ENCODE results near the gene SHANK3. TPM values are rescaled to one million over a fixed set of nuclear protein-coding genes. Genes with fewer than 3 reads are reported as not detected.

SHANK3 gene
- total RNA-seq, 1 donor from 2014 or later: 14.8 TPM

DNA sequence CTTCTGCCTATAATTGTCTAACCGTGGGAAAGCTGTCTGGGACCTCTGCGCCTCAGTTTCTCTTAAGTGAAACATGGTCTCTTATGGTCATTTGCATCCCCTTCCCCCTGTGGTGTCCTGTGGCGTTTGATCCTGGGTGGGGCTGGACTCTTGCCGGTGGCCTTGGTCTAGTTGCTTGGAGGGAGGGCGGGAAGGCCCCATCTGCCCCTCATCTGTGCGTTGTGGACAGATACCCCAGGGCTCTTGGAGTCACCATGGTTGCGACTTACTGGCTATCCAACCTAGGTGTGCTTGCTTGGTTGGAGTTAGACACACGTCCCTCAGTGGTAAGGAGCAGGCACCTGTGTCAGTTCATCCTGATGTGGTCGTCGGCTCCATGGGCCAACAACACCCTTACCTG is 15.2 kb downstream of the SHANK3 start:
- peaks cover 32% of the 10 kb centered on the region for H3K27me3 Mint-ChIP-seq (ENCODE audit: low read depth)
- H3K9me3 Mint-ChIP-seq: peaks cover 22% of the 10 kb centered on the region
- no peak overlapping the region for H3K27ac Mint-ChIP-seq
- TF ChIP-seq, protein P1, sequence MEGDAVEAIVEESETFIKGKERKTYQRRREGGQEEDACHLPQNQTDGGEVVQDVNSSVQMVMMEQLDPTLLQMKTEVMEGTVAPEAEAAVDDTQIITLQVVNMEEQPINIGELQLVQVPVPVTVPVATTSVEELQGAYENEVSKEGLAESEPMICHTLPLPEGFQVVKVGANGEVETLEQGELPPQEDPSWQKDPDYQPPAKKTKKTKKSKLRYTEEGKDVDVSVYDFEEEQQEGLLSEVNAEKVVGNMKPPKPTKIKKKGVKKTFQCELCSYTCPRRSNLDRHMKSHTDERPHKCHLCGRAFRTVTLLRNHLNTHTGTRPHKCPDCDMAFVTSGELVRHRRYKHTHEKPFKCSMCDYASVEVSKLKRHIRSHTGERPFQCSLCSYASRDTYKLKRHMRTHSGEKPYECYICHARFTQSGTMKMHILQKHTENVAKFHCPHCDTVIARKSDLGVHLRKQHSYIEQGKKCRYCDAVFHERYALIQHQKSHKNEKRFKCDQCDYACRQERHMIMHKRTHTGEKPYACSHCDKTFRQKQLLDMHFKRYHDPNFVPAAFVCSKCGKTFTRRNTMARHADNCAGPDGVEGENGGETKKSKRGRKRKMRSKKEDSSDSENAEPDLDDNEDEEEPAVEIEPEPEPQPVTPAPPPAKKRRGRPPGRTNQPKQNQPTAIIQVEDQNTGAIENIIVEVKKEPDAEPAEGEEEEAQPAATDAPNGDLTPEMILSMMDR (IDR thresholded peaks at IDR 0.05; ENCODE audit: unreplicated experiment): no peak
- no peak overlapping the region for H3K4me3 Mint-ChIP-seq
- peak in 1 of 2 experiments; percentile 20 for DNase-seq (ENCODE audit: low spot score in 2 of 2, unreplicated experiment in 2 of 2)
- no peaks in the 10 kb centered on the region for H3K4me1 Mint-ChIP-seq
- H3K36me3 Mint-ChIP-seq: peaks cover 2% of the 10 kb centered on the region

DNA sequence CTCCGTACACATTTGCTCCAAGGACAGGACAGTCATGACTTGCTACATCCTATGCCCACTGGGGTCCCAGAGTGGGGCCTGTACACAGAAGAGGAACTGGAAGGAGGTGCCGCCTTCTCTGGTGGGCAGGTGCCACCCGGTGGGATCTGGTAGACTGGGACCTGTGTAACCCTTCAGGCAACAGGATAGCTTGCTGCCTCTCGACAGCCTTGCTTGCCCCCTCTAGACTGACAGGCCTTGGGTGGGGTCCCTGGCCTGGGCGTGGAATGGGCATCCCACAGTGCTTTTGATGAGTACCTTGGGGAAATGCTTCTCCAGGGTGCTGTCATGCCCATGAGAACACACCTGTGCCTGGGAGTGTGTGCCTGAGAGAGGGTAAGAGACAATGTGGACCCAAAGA is 15.8 kb downstream of the SHANK3 start:
- H3K4me3 Mint-ChIP-seq: no peak overlapping the region
- H3K27me3 Mint-ChIP-seq (ENCODE audit: low read depth): peaks cover 35% of the 10 kb centered on the region
- peaks cover 19% of the 10 kb centered on the region for H3K9me3 Mint-ChIP-seq
- peaks cover 2% of the 10 kb centered on the region for H3K36me3 Mint-ChIP-seq
- TF ChIP-seq, protein P1 (IDR thresholded peaks at IDR 0.05; ENCODE audit: unreplicated experiment): no peak
- peak in 1 of 2 experiments; percentile 33 for DNase-seq (ENCODE audit: low spot score in 2 of 2, unreplicated experiment in 2 of 2)
- H3K4me1 Mint-ChIP-seq: no peaks in the 10 kb centered on the region
- H3K27ac Mint-ChIP-seq: no peak overlapping the region

DNA sequence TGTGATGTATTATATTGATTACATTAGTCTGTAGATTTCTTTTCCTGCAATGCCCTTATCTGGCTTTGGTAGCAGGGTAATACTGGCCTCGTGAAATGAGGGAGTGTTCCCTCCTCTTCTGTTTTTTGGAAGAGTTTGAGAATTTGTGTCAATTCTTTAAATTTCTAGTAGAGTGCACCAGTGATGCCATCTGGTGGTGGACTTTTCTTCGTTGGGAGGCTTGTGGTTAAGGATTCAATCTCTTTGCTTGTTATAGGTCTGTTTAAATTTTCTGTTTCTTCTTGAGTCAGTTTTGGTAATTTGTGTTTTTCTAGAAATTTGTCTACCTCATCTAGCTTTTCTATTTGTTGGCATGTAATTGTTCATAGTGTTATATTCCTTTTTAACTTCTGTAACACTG is 18.9 kb downstream of the SHANK3 start:
- Mint-ChIP-seq H3K4me3 (no peak overlapping the region), H3K27ac (no peak overlapping the region), H3K27me3 (ENCODE audit: low read depth) (peaks cover 28% of the 10 kb centered on the region), H3K4me1 (peaks cover 5% of the 10 kb centered on the region), H3K9me3 (peaks cover 19% of the 10 kb centered on the region), H3K36me3 (peaks cover 2% of the 10 kb centered on the region)
- peak in 1 of 2 experiments; percentile 27 for DNase-seq (ENCODE audit: low spot score in 2 of 2, unreplicated experiment in 2 of 2)
- TF ChIP-seq, protein P1 (IDR thresholded peaks at IDR 0.05; ENCODE audit: unreplicated experiment): peak; percentile 13

DNA sequence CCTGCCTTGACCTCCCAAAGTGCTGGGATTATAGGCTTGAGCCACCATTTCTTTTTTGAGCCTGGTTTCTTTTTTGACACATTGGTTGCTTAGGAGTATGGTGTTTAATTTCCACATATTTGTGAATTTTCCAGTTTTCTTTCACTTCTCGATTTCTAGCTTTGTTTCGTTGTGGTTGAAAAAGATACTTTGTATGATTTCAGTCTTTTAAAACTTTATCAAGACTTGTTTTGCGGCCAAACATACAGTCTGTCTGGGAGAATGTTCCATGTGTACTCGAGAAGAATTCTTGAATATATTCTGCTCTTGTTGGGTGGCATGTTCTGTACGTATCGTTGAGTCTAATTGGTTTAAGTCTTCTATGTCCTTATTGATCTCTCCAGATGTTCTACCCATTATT is 20.8 kb downstream of the SHANK3 start:
- peaks cover 19% of the 10 kb centered on the region for H3K9me3 Mint-ChIP-seq
- H3K4me3 Mint-ChIP-seq: no peak overlapping the region
- peaks cover 27% of the 10 kb centered on the region for H3K27me3 Mint-ChIP-seq (ENCODE audit: low read depth)
- peaks cover 2% of the 10 kb centered on the region for H3K36me3 Mint-ChIP-seq
- DNase-seq (ENCODE audit: low spot score in 2 of 2, unreplicated experiment in 2 of 2): no peak
- H3K27ac Mint-ChIP-seq: no peak overlapping the region
- peaks cover 5% of the 10 kb centered on the region for H3K4me1 Mint-ChIP-seq
- TF ChIP-seq, protein P1 (IDR thresholded peaks at IDR 0.05; ENCODE audit: unreplicated experiment): no peak

DNA sequence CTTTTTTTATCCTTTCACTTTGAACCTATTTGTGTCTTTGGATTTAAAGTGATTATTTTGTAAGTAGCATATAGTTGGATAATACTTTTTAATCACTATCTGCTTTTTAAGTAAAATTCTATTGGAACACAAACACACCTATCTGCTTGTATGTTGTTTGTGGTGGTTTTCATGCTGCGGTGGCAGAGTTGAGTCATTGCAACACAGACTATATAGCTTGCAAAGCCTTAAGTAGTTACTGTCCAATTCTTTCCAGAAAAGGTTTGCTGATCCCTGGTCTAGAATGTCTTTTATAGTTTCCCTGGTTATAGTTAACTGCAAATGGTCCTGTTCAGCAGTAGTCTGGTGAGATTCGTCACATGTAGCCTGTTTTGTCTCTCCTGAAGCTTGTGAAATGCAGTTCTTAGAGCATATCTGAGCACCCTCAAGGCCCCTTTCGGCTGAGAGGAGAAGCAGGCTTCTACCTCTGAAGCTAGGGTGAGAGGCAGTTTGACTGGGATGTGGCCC is 21.5 kb downstream of the SHANK3 start:
- TF ChIP-seq, protein P1 (IDR thresholded peaks at IDR 0.05; ENCODE audit: unreplicated experiment): no peak
- peaks cover 6% of the 10 kb centered on the region for H3K36me3 Mint-ChIP-seq
- H3K4me1 Mint-ChIP-seq: peaks cover 9% of the 10 kb centered on the region
- H3K9me3 Mint-ChIP-seq: peaks cover 19% of the 10 kb centered on the region
- H3K27me3 Mint-ChIP-seq (ENCODE audit: low read depth): peaks cover 31% of the 10 kb centered on the region
- H3K27ac Mint-ChIP-seq: no peak overlapping the region
- no peak overlapping the region for H3K4me3 Mint-ChIP-seq
- DNase-seq (ENCODE audit: low spot score in 2 of 2, unreplicated experiment in 2 of 2): no peak
